Left lobe of liver (tissue), 2 donors: ENCODE data around the gene TPCN1. TPM values are rescaled to one million over a fixed set of nuclear protein-coding genes. Genes with fewer than 3 reads are reported as not detected.

ENCODE experiments used
- ATAC-seq: fragments of 200-7000 bp; cut with Tn5 transposase; one replicate; pipeline ENCODE4 v1.9.1; 2020; ENCODE audit warnings: mild to moderate bottlenecking, moderate library complexity
- DNase-seq: peaks from one replicate; pipeline ENCODE4 v3.0.0-alpha.2; 2020; ENCODE audit warnings: low spot score
- total RNA-seq: library from RNA; stranded (reverse); gene quantifications from one replicate; pipeline ENCODE4 v1.2.1, GENCODE V29; 2021
- donor health status: DM: no; HTN: no; CAD: no; lungs with moderate emphysema.
- donor health status: DM: no; HTN: yes; CAD: no.

The TPCN1 gene
- total RNA-seq, 1 donor from 2014 or later: 33.1 TPM

- DNase-seq: no peak
- ATAC-seq: no peak
These were observed 899 bp downstream of the TPCN1 start for GRCh38 chr12:113221997-113222729.

GRCh38 chr12:113222730-113223531 lies 1.7 kb downstream of the TPCN1 start:
- ATAC-seq (peak; percentile 38), DNase-seq (peak; percentile 82)

GRCh38 chr12:113224955-113225354 lies 3.7 kb downstream of the TPCN1 start:
- DNase-seq: no peak
- no peak for ATAC-seq

- DNase-seq: no peak
- peak; percentile 7 for ATAC-seq
These were observed 5.7 kb downstream of the TPCN1 start for GRCh38 chr12:113226696-113227568.

GRCh38 chr12:113227686-113228391 lies 6.6 kb downstream of the TPCN1 start:
- no peak for ATAC-seq

GRCh38 chr12:113228394-113229028 lies 7.2 kb downstream of the TPCN1 start:
- ATAC-seq (no peak), DNase-seq (no peak)

More at GRCh38 chr12:113227686-113228391, 6.6 kb downstream of the TPCN1 start:
- no peak for DNase-seq

- no peak for DNase-seq
These were observed 9.3 kb downstream of the TPCN1 start for GRCh38 chr12:113230315-113231234.

GRCh38 chr12:113231235-113232088 lies 10.2 kb downstream of the TPCN1 start:
- DNase-seq (no peak), ATAC-seq (no peak)

More at GRCh38 chr12:113230315-113231234, 9.3 kb downstream of the TPCN1 start:
- ATAC-seq: peak; percentile 10

- no peak for ATAC-seq
- no peak for DNase-seq
These were observed 11.0 kb downstream of the TPCN1 start for GRCh38 chr12:113232089-113232839.

- ATAC-seq (peak; percentile 5), DNase-seq (no peak)
These were observed 11.7 kb downstream of the TPCN1 start for GRCh38 chr12:113232840-113233585.

- ATAC-seq (no peak), DNase-seq (no peak)
These were observed 12.7 kb downstream of the TPCN1 start for GRCh38 chr12:113233967-113234366.

- no peak for ATAC-seq
- no peak for DNase-seq
These were observed 13.2 kb downstream of the TPCN1 start for GRCh38 chr12:113234483-113234882.

GRCh38 chr12:113235976-113236375 lies 14.7 kb downstream of the TPCN1 start:
- DNase-seq (no peak), ATAC-seq (peak; percentile 53)

- DNase-seq (no peak), ATAC-seq (peak; percentile 65)
These were observed 15.5 kb downstream of the TPCN1 start for GRCh38 chr12:113236539-113237399.

- no peak for ATAC-seq
- DNase-seq: no peak
These were observed 16.5 kb downstream of the TPCN1 start for GRCh38 chr12:113237748-113238147.

GRCh38 chr12:113238309-113238708 lies 17.0 kb downstream of the TPCN1 start:
- no peak for DNase-seq
- ATAC-seq: no peak
